NCI-H524 treated with DMSO at 0.1 percent for 48 hours (cell line): ENCODE results near the gene PTTG1IP.

Source experiments
- DNase-seq: peaks from one replicate; lab custom pipeline; 2025; lab: John Stamatoyannopoulos, UW

The PTTG1IP gene

GRCh38 chr21:44823179-44823660 lies 50.3 kb downstream of the PTTG1IP start:
- DNase-seq = no peak

GRCh38 chr21:44822484-44823178 lies 50.9 kb downstream of the PTTG1IP start:
- no peak for DNase-seq

- no peak for DNase-seq
Measured at GRCh38 chr21:44820851-44821250, 52.6 kb downstream of the PTTG1IP start.

- DNase-seq = no peak
Measured at GRCh38 chr21:44819283-44820243, 53.9 kb downstream of the PTTG1IP start.

- DNase-seq = no peak
Measured at GRCh38 chr21:44818640-44819011, 54.9 kb downstream of the PTTG1IP start.

GRCh38 chr21:44817914-44818639 lies 55.4 kb downstream of the PTTG1IP start, which contains the start of gene SUMO3:
TSS of gene SUMO3 (minus strand) at chr21:44818062. CDS start at chr21:44817968, 94 bp downstream.
- no peak for DNase-seq

- no peak for DNase-seq
Measured at GRCh38 chr21:44817506-44817880, 56.0 kb downstream of the PTTG1IP start.

- DNase-seq = no peak
Measured at GRCh38 chr21:44816761-44817505, 56.6 kb downstream of the PTTG1IP start.

- no peak for DNase-seq
Measured at GRCh38 chr21:44815852-44816628, 57.5 kb downstream of the PTTG1IP start.

- DNase-seq = no peak
Measured at GRCh38 chr21:44815225-44815624, 58.3 kb downstream of the PTTG1IP start.

- no peak for DNase-seq
Measured at GRCh38 chr21:44814498-44815023, 58.9 kb downstream of the PTTG1IP start.

- DNase-seq = no peak
Measured at GRCh38 chr21:44813727-44814126, 59.8 kb downstream of the PTTG1IP start.

- no peak for DNase-seq
Measured at GRCh38 chr21:44813149-44813548, 60.3 kb downstream of the PTTG1IP start.

GRCh38 chr21:44812640-44813039 lies 60.9 kb downstream of the PTTG1IP start:
- DNase-seq = no peak

- DNase-seq = no peak
Measured at GRCh38 chr21:44810779-44811178, 62.7 kb downstream of the PTTG1IP start.

- no peak for DNase-seq
Measured at GRCh38 chr21:44805859-44806258, 67.6 kb downstream of the PTTG1IP start.

- no peak for DNase-seq
Measured at GRCh38 chr21:44805226-44805625, 68.3 kb downstream of the PTTG1IP start.

GRCh38 chr21:44804762-44805161 lies 68.7 kb downstream of the PTTG1IP start:
- peak; percentile 90 for DNase-seq

- no peak for DNase-seq
Measured at GRCh38 chr21:44803651-44804050, 69.8 kb downstream of the PTTG1IP start.

- no peak for DNase-seq
Measured at GRCh38 chr21:44802396-44803153, 70.9 kb downstream of the PTTG1IP start.
